Stimulated activated CD8-positive, alpha-beta memory T cell treated with anti-CD3 and anti-CD28 coated beads, Interleukin-4, amount 100 ng/mL, for 4 hours (primary cell): ENCODE measurements around the gene SMPD3.

Source experiments
- DNase-seq, 2 donors: peaks; one replicate each; pipeline ENCODE4 v3.0.0-alpha.2; 2020; ENCODE audit warnings: low read depth in 2 of 2, low spot score in 1 of 2

Gene SMPD3

DNA sequence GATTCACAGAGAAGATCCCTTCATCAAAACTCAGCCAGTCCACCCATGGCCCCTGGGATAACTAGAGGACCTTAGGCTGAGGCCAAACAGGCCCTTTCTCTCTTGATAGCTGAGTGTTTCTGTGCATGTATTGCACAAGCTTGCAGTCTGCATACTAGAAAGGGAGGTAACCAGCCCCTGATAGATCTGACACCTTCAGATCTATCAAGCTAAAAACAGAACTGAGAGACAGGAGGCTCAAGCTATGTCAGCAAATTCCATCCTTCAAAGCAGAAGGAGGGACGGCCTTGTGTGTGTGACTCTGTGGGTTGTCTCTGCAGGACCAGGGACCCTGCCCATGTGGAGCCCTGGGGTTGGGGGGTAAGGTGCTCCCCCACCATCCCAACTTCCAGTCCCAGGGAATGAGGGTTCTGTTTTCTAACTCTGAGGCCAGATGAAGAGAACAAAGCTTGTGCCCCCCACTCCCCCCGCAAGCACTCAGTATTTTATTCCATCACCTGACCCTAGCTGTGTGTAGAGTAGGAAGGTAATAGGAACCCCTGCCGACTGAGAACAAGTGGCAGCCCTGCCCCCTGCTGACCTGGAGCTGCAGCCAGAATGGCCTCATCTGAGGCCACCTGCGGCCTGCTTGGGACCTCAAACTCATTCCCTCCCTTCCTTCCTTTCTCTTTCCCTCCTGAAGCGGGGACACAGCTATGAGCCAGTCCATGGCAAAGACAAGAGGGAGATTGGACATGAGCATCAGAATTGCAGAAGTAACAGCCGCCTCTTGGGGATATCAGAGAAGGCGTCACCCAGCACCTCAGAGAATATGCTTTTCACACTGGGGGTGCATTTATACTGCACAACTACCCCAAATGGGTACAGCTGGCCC is 63.8 kb downstream of the SMPD3 start:
- no peak for DNase-seq

DNA sequence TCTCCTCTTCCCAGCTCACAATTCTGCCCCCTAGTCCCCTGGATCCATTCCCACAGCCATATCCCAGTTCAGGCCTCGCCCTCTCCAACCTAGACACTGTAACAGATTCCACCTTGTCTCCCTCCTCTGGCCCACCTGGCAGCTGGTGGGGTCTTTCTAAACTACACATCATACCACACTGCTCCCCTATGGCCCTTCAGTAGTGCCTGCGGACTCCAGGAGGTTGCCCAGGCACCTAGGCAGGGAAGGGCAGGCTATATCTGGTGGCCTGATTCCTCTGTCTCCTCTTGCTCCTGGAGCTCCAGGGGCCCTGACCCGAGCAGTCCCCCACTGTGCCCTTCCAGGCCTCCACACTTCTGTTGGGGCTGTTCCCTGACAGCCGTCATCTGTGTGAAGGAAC is 64.5 kb downstream of the SMPD3 start:
- DNase-seq: no peak

DNA sequence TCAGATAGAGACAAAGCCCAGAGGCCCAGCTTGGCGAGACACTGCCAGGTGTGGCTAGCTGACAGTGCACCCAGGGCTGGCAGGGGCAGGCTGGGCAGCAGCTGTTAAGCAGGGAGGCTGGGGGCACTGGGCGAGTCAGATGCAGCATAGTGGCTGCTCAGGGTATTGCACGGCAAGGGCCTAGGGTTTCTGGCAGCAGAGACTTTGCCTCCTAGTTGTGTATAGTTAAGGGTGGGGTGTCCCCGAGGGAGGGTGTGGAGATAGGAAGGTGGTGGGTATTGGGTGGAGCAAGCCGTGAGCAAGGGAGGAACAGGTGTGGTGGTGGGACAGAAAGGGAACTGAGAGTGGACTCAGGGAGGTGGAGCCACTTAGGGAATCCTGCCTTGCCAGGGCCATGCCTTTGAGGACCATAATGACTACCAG is 66.0 kb downstream of the SMPD3 start:
- DNase-seq: no peak

DNA sequence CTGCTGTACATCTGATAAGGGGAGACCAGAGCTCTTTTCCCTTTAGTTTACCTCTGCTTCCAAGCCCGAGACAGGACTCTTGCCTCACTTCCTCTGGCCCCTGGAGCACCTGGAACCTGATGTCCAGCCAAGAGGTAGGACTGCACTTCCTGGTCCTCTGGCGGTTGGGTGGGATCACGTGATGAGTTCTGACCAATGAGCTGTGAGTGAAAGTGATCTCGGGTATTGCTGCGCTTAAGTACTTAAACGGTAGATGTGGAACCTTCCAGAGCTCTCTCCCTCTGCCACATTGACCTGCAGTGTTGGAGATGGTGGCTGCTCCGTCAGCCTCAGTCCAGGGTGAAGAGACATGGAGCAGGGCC is 67.0 kb downstream of the SMPD3 start:
- DNase-seq: no peak

DNA sequence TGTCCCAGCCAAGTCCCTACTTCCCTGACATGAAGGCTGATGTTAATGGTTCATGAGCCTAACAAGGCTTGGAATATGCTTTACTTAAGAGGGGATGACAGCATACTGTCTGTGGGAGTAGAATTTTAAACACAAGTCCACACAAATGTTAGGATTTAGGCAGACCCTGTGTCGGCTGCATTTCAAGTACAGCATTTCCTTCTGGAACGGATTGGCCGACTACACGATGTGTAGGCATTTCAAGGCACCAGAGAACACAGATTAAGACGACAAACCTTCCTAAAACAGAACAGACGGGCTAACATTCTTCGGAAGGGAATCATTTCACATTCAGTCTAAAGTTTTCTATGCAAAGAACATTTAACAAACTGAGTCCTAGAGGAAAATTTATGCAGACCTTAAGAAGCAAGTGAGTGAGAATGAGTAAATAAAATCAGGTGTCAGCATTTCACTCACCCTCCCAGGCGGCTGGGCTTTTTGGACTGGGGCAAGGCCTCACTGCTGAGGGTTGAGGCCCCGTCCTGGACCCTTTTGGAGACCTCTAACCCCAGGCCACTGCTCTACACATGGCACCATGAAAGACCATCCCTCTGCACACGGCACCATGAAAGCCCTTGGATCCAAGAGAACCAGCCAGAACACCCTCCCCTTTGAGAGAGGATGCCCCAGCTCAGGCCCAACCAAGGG is 67.5 kb downstream of the SMPD3 start:
- no peak for DNase-seq

DNA sequence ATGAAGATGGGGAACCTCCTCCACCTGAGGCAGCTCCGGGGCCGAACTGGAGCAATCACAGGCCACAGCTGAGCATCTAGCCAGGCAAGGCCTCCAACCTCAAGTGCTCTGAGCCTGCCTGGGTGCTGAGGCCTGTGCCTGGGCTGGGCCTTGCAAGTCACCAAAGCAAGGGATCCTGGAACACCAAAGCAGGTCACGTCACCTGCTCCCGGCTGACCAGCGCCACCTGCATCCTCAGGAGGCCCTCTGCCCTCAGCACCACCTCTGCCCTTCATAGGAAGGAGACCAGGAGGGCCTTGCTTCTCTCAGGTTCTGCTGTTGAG is 68.0 kb downstream of the SMPD3 start:
- no peak for DNase-seq

DNA sequence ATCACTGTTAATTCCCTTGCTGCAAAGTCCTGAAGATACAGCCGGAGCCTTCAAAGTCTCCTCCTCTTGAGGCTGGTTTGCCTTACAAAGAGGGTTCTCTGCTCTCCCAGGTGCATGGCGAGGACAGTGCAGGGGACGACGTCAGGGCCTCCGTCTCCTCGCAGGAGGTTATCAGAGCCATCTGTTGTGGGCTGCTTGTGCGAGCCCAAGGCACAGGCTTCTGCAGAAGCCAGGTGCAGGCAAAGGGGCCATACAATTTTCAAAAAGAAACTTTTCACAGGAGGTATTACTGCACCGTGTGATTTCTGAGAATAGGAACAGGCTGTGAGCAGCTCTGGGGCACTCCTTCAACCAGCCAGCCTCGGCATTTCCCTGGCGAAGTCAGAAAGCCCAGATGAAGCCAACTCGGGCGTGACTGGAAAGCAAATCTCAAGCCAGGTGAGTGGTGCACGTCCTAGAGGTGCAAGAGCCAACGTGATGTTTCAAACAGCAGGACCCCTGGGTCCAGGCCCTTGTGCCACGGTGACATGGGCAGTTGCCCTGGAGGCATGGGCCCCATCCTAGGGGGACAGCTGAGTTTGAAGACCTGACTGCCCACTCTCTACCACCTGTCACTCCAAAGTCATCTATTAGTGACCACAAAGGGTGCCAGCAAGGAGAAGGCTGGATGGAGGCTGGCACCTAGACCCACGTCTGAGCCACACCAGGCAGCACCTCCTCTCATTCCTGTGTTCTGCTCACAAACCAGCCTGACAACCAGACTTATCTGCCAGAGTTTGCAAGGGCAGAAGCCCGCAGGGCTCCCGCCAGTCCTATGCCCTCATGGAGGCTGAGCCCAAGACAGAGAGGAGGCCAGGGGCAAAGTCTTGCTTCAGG is 68.6 kb downstream of the SMPD3 start:
- no peak for DNase-seq

DNA sequence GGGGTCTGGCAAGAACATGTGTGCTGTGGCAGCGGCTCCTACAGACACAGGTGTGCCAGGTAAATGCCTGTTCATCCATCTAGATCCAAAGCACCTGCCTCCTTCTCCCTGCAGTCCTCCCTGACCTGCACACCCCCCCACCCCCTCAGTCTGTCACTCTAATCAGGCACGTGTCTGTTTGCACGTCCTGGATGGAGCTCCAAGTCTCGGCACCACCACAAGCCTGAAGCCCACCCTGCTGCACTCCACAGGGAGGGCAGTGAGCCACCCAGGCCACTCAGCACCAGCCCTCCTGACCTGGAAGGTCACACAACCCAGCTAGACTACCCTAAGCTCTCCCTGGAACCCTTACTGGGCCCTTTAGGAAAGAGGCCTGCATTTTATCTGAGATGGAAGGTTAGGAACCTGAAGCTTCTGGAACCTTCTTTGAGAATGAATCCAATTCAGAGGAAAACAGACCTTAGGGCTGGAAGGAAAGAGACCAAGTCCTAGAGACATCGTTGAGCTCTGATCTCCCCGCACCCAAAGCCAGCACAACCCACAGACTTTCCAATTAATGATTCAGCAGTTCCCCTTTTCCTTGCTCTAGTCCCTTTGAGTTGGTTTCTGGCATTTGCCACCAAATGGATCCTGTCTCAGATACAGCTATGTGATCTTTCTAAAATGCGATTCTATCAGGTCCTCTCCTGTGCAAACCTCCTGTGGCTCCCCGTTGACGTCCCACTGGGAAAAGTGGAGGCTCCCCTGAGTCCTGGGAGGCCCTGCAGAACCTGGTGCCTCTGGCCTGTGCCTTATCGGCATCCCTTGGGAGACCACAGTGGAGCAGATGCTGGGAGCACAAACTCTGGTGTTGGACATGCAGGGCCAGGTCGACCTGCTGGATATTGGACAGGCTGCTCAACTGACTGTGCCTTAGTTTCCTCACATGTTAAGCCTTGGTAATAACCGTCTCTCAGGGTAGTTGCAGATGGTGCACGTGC is 69.6 kb downstream of the SMPD3 start:
- no peak for DNase-seq

DNA sequence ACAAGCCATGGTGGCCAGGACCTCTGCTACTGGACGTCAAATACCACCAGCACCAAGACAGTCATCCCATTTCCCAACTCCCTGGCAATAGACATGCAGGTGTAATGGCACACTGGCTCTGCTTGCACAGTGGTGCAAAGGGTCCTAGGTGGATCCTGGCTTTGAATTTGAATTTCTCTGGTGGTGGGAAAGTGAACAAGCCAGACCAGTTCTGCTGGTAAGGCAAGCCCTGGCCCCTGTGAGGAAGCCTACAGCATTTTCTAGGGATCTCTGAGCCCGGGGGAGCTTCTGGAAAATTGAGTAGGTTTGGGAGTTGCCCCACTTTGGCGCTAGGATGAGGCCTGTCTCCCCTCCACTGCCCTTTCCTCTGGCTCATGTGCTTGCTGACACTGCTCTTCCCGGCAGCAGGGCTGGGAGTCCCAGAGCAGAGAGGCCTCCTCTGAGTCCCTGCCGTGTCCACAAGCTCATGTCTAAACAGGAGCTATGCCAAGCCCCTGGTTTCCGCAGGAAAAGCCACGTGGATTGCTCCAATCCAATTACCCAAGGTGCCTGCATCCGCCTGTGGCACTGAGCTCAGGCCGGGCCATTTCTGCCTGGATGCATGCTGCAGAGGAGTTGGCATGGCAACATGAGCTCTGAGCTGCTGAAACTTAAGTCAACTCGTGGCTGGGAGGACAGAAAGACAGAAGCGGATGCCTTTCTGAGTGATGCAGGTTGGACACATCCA is 70.5 kb downstream of the SMPD3 start:
- no peak for DNase-seq

DNA sequence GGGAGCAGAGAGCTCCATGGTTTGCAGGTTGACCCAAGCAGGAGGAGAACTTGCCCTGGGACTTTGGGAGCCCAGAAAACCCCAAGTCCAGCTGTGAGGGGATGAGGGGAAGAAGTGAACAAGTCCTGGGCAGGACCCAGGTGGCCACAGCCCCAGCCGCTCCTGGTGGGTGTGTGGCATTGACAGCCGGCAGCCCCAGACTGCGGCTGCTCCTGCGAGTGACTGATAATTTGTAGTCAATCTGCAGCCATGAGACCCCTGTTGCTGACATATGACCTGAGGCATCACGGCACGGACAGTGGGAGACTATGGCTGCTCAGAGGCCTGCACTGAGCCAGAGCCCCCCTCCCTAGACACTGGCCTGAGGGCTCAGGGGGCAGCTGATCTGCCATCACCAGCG is 71.1 kb downstream of the SMPD3 start:
- no peak for DNase-seq

DNA sequence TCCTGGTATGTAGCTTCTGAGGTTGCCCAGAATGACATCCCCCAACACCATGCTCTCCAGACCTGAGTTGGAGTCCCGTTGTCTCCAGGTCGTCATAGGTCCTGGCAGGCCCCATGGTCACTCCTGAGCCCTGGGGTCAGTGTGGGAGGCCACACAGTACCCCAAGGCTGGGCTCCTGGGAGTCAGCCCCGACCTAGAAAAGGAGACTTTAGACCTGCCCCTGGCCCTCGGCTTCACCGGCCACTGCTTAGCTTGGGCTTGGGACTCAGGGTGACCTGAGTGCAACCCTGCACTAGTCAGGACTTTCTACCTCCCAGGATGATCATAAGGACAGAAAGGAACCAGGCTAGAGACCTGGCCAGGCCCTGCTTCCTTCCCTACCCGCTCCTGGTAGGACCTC is 71.7 kb downstream of the SMPD3 start:
- DNase-seq: no peak

DNA sequence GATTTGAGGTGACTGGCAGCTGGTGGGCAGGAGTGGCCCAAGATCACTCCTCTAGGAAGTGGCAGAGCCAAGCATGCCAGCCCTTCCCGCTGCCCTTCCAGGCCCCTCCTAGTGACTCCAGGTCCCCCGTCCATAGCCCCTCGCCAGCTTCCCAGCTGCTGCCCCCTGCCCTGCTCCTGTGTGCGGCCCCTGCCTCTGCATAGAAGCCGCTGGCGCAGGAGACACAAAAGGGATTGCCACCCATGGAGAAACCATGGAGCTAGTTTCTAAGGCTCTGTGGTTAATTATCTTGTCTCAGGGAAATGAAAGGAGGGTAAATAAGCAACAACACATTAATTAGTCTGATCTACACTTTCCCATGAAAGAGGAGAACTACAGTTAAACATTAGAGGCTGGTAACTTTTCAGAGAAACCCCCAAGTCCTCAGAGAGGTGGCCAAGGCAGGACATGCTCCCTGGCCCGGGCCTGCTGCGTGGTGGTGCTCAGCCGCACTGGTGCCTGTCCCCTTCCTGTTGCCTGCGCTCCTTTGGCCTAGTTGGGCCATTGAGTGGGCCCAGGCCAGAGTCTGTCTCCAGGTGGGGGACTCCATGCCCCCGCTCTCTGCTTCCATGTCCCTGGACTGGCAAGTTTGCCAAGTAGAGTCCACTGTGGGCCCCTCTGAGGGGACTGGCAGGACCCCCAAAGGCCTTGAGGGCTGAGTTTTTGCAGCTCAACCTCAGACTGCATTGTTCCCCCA is 72.3 kb downstream of the SMPD3 start:
- no peak for DNase-seq

DNA sequence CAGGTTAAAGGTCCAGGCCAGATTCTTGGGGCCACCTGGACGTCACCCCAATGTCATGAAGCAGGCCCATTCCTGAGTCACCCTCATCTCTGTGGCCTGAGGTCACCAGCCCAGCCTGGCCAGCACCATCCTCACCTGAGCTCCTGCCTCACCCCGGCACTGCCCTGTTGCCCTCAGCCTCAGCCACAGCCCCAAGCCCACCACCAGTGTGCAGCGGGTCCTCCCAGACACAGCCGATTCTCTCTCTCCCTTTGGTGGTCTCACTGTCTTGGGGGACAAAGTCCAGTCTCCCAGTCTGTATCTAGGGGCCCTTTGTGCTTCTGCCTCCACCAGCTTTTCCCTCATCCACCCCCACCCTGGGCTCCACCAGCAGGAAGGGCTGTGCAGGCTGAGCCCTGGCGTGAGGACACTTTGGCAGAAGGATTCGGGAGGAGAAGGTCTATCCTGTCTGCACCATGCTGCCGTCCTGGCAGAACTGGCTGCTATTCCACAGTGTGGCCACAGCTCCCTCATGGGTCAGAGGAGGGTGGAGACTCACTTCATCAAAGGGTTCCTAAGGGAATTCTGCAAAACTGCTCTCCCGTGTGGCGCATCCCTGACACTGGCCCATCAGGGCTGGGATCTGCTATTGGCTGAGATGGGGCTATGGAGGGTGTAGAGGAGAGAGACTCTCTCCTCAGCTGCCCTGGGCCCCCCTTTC is 73.2 kb downstream of the SMPD3 start:
- no peak for DNase-seq

DNA sequence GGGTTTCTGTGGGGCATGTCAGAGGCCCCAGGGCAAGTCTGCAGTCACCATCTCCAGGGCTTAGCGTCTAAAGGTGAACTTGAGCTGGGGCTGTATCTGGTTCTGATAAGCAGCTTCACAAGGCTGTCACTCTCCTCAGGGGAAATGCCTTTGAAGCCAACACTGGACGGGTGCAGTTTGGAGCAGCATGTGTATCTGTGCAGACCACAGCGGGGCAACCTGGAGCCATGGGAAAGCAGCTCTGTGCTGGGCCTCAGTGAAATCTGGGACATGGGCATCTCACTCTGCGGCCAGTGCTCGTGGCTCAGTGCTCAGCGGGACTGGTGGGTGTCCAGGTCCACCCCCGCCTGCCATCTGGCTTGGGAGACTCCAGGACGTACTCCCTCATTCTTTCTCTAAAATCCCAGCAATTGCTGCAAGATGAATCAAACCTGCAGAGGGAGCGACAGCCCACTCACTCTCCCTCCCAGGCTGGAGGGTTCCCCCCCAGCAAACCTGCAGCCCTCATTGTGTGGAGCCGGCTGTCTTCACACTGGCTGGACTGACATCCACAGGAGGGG is 74.0 kb downstream of the SMPD3 start:
- DNase-seq: no peak

DNA sequence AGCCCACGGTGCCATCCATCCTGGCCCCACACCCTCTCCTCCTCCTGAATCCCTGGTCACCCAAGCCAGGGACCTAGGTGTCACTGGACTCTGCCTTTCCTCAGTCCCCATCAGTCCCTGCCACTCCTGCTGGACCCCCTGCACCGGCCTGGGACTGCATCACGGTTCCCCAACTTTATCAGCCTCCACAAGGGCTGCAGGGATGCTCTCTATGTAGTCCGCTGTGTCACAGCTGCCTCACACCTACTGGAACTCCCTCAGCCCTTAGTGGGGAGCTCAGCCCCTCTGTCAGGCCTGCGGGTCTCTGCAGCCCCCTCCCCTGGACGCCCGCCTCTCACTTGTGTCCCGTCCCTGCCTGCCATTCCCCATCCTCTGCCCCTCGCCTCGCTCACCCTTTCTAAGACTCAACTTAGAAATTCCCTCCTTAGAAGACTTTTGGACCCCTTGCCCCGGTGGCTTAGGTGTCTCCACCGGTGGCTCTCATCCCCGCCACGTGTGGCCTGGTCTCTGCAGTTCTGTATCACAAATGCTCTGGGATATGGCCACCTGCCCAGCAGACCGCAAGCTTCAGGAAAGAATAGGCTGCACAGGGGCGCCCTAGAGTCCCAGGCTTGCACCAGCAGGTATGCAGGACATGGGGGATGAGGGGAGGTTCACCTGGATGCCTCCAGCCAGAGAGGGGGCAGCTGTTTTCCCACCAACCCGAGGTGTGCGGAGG is 74.6 kb downstream of the SMPD3 start:
- DNase-seq: no peak

DNA sequence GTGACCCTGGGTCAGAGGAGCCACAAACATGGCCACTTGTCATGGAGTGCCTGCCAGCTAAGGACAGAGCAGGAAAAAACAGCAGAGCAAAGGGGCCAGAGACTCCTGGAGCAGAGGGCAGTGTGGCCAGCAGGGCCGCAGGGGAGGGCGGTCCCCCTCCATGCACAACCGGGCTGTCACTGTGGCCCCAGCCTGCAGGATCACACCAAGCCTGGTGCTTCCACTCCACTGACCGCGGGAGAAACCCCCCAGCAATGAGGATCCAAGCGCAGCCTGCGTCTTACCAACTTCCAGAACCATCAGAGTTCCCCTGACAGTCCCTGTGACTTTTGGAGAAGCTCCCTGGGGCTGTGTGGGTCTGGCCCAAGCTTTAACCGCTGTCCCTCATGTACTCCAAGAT is 75.5 kb downstream of the SMPD3 start:
- no peak for DNase-seq

DNA sequence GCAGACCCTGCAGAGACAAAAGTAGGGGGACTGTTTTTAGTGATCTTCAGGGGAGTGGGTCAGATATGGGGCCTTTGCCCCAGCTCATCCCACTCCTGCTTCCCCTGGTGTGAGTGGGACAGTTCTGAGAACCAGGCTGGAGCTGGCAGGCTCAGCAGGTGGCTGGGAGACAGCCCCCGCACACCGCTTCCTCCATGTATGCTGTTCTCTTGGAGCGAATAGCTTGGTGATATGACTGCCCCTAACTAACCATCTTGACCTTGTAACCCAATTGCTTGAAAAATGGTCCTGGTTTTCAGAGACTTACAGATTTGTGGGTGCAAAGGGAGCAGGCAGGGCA is 76.0 kb downstream of the SMPD3 start:
- no peak for DNase-seq
